ENCODE measurements around the gene SH3D21.

The SH3D21 gene

DNA sequence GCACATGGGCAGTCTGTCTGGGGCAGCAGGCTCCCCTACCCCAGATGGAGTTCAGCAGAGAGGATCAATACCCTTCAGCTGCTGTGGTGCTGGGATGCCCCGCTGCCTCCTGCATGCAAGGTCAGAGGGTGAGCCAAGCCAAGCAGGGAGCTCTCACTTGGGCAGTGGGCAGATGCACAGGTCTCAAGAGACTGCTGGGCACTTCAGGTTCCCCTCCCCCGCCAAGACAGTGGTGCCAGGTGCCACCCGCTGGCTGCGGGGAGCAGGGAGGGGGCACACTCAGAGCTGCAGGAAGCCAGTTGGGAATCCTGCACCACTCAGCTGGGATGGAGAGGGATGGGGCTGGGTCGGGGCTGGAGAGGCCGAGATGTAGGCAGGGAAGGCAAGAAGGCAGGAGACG is 33.0 kb downstream of the SH3D21 start:
- TF ChIP-seq, protein P1, sequence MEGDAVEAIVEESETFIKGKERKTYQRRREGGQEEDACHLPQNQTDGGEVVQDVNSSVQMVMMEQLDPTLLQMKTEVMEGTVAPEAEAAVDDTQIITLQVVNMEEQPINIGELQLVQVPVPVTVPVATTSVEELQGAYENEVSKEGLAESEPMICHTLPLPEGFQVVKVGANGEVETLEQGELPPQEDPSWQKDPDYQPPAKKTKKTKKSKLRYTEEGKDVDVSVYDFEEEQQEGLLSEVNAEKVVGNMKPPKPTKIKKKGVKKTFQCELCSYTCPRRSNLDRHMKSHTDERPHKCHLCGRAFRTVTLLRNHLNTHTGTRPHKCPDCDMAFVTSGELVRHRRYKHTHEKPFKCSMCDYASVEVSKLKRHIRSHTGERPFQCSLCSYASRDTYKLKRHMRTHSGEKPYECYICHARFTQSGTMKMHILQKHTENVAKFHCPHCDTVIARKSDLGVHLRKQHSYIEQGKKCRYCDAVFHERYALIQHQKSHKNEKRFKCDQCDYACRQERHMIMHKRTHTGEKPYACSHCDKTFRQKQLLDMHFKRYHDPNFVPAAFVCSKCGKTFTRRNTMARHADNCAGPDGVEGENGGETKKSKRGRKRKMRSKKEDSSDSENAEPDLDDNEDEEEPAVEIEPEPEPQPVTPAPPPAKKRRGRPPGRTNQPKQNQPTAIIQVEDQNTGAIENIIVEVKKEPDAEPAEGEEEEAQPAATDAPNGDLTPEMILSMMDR (IDR thresholded peaks at IDR 0.05) = no peak

DNA sequence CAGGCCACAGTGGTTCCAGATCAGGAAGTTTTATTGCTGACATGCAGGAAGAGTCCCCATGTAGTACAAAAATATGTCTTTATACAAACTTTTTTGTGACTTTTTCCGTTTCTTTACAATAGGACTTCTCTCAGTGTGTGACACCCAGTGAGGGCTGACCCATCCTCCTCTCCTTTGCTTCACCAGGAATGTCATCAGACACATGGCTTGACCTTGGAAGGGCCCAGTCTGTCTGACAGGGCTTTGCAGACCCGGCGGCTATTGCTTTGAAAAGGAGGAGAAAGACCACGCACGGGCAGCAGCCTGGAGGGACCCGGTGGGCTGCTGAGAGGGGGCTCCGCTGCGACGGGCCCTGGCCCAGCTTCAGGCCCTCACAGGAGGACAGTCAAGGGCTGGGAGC is 33.4 kb downstream of the SH3D21 start:
- TF ChIP-seq, protein P1 (IDR thresholded peaks at IDR 0.05) = no peak

DNA sequence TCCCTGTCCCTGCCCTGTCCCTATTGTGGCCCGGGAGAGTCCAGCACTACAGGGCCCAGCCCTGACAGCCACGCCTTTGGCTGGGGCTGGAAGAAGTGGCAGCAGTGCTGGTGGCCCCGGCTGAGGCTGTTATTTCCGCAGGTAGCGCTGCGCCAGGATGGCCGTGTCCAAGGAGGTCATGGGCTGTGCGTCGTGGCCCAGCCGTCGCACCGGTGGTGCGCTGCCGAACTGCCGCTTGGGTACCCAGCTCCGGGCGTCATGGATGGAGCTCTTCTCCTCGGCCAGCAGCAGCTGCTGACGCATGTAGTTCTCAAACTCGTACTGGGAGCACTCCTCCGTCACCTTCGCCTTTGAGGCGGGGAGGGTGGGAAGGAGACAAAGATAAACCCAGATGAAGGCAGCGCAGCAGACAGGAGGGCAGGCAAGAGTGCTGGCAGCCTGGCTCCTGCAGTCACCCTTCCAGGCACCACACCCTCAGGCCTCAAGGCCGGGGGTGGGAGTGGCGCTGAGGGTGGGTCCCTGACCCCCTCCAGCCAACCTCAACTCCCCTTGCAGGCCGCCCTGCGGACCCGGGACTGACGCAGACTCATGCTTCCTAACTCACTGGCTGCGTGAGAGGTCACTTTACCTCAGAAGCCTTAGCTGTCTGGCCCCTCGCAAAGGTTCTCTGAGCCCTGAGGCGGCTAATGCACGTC is 35.6 kb downstream of the SH3D21 start:
- TF ChIP-seq, protein P1 (IDR thresholded peaks at IDR 0.05) = no peak

DNA sequence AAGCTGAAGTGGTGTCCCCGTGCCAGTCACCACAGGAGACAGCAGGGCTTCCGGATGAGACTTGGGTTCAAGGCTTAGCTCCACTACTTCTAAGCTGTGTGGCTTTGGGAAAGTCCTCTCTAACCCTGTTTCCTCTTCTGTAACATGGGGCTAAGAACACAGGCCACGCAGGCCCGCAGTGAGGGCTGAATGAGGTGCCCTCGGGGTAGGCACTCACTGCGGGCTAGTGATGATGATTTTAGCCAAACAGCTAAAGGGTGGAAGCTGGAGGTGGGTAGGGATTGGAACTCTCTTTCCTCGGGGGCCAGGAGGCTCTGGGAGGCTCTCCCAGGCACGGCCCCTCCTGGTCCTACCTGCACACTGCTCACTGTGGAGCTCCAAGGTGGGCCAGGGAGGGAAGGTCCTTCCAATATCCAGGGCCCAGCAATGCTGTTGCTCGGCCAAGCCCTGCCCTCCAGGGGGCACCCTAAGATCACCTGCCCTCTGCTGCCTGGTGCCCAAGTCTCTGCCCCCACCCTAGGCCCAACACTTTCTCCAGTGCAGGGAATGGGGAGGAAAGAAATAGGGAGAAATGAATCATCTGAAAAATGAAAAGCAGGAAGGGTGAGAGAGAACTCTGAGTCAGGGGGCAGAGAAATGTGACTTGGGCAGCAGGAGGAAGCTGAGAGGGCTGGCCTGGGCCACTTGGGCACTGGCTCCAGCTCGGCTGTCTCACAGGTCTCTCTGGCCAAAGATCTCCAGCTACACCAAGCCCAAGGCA is 36.4 kb downstream of the SH3D21 start:
- TF ChIP-seq, protein P1 (IDR thresholded peaks at IDR 0.05) = peak; percentile 50

DNA sequence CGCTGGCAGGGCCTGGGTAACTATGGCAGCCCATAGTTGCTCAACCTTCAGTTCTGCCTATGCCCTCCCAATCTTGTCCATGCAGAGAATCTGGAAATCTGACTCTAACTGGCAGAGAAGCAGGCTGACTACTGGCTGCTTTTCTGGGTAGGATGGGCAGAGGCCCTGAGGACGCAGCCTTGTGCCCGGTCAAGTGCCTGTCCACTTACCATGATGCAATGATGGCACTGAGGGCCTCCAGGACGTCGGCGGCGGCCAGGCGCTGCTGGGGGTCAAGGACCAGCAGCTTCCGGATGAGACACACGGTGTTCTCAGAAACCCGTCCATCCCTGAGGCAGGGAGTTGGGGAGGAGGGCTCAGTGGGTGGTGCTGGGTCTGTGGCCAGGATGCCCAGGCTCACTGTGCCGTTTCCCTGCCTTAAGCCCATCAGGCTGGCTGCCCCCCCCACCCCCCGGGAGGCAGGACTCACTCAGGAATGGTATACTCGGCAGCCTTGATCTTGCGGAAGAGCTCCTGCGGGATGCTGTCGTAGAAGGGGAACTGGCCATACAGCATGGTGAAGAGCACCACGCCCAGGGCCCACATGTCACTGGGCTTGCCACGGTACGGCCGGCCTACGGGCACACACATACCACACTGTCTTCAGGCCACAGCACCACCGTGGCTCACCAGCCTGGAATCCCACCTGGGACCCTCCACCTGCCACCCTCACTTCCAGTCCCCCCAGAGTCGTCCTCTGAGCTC is 37.7 kb downstream of the SH3D21 start:
- TF ChIP-seq, protein P1 (IDR thresholded peaks at IDR 0.05) = no peak

DNA sequence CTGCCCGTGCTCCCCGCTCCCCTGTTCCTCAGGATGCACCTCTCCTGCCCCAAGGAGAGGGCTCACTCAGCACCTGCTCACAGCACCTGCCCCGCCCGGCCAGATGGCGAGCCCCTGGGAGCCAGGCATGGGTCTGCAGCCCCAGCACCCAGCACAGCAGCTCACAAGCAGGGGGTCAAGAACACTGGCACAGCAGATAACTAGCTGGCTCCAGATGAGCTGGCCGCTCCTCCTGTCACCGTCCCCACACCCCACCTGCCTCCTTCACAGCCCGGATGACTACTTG is 38.2 kb downstream of the SH3D21 start:
- TF ChIP-seq, protein P1 (IDR thresholded peaks at IDR 0.05) = no peak

DNA sequence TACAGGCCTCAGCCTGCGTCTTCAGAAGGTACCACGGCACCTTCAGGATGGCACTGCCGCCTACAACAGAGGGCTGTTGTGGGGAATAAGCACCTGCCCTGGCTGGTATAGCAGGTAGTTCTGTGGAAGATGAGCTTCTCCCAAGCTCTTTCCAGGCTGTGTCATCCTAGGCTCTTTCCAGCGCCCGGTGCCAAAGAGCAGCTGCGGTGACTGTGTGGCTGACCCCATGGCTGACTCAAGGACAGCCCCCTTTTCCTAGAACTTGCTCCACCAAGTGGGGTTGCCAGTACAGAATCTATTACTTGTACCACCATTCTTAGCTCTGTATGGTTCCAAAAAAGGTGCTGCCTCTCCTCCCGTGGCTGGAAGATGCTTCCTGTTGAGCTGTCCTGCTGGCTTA is 39.2 kb downstream of the SH3D21 start:
- TF ChIP-seq, protein P1 (IDR thresholded peaks at IDR 0.05) = no peak
